BE2C (cell line): ENCODE measurements around the gene TTF2.

Experiments used
- DNase-seq: peaks from one replicate; pipeline ENCODE4 v3.0.0-alpha.2; 2020
- H3K27me3 ChIP-seq: fragments of 250-450 bp; sonication (Bioruptor Pico); 2 replicates; pipeline ENCODE4 v1.5.1; 2020; ENCODE audit warnings: mild to moderate bottlenecking
- H3K36me3 ChIP-seq: fragments of 250-450 bp; sonication (Bioruptor Pico); 2 replicates; pipeline ENCODE4 v1.5.1; 2020; ENCODE audit warnings: mild to moderate bottlenecking
- H3K4me1 ChIP-seq: fragments of 250-450 bp; sonication (Bioruptor Pico); 2 replicates; pipeline ENCODE4 v1.5.1; 2020
- H3K4me3 ChIP-seq: 2 replicates; pipeline ENCODE4 v1.5.1; 2011; ENCODE audit warnings: low read depth, low read length
- H3K9me3 ChIP-seq: fragments of 250-450 bp; sonication (Bioruptor Pico); 2 replicates; pipeline ENCODE4 v1.5.1; 2020
- CTCF ChIP-seq: IDR thresholded peaks from 2 replicates; pipeline ENCODE4 v1.5.1; 2012; ENCODE audit warnings: mild to moderate bottlenecking, low read depth, low read length

The TTF2 gene

GRCh38 chr1:117104986-117105385 is 44.9 kb downstream of the TTF2 start:
- no peak for TF ChIP-seq CTCF
- H3K27me3 ChIP-seq, result no peaks in the 10 kb centered on the region
- no peaks in the 10 kb centered on the region for H3K9me3 ChIP-seq
- DNase-seq, result no peak
- H3K4me3 ChIP-seq, result no peak overlapping the region
- H3K36me3 ChIP-seq, result no peaks in the 10 kb centered on the region; the same call in 1 of the 2 replicates
- no peaks in the 10 kb centered on the region for H3K4me1 ChIP-seq

- no peak for DNase-seq
- Histone ChIP-seq H3K4me1 (no peaks in the 10 kb centered on the region), H3K36me3 (no peaks in the 10 kb centered on the region; the same call in 1 of the 2 replicates), H3K9me3 (no peaks in the 10 kb centered on the region), H3K4me3 (no peak overlapping the region), H3K27me3 (no peaks in the 10 kb centered on the region)
- TF ChIP-seq CTCF, result no peak
These were observed 45.6 kb downstream of the TTF2 start for GRCh38 chr1:117105722-117106121.

GRCh38 chr1:117106478-117106877 is 46.4 kb downstream of the TTF2 start:
- no peaks in the 10 kb centered on the region for H3K9me3 ChIP-seq
- no peaks in the 10 kb centered on the region; the same call in 1 of the 2 replicates for H3K36me3 ChIP-seq
- H3K4me1 ChIP-seq, result no peaks in the 10 kb centered on the region
- DNase-seq, result no peak
- H3K4me3 ChIP-seq, result no peak overlapping the region
- no peaks in the 10 kb centered on the region for H3K27me3 ChIP-seq
- TF ChIP-seq CTCF, result no peak

GRCh38 chr1:117107364-117107763 is 47.2 kb downstream of the TTF2 start:
- Histone ChIP-seq H3K9me3 (no peaks in the 10 kb centered on the region), H3K36me3 (no peaks in the 10 kb centered on the region)
- TF ChIP-seq CTCF, result no peak

GRCh38 chr1:117110774-117111173 is 50.6 kb downstream of the TTF2 start:
- no peaks in the 10 kb centered on the region for H3K27me3 ChIP-seq
- no peak for TF ChIP-seq CTCF
- H3K36me3 ChIP-seq, result no peaks in the 10 kb centered on the region
- H3K9me3 ChIP-seq, result no peaks in the 10 kb centered on the region
- DNase-seq, result no peak
- no peaks in the 10 kb centered on the region for H3K4me1 ChIP-seq
- H3K4me3 ChIP-seq, result no peak overlapping the region

More at GRCh38 chr1:117107364-117107763, 47.2 kb downstream of the TTF2 start:
- Histone ChIP-seq H3K27me3 (no peaks in the 10 kb centered on the region), H3K4me1 (no peaks in the 10 kb centered on the region), H3K4me3 (no peak overlapping the region)
- DNase-seq, result no peak

- H3K27me3 ChIP-seq, result no peaks in the 10 kb centered on the region
- H3K36me3 ChIP-seq, result no peaks in the 10 kb centered on the region
- H3K4me1 ChIP-seq, result no peaks in the 10 kb centered on the region
- no peaks in the 10 kb centered on the region for H3K9me3 ChIP-seq
- DNase-seq, result no peak
- no peak overlapping the region for H3K4me3 ChIP-seq
- no peak for TF ChIP-seq CTCF
These were observed 52.1 kb downstream of the TTF2 start for GRCh38 chr1:117112047-117112717.
